Mucosa of descending colon (tissue), 3 donors: ENCODE measurements around the gene TSEN2. TPM values are rescaled to one million over a fixed set of nuclear protein-coding genes. Genes with fewer than 3 reads are reported as not detected.
A peak's percentile ranks its signal among the peaks of the same experiment; 100 is the strongest.
"Not testable (repeated sequence)": the region's sequence is repeated elsewhere in the genome, so short reads cannot be mapped to it uniquely, and the experiment has no call there.

Experiments
- ATAC-seq: fragments of 200-7000 bp; cut with Tn5 transposase; one replicate; pipeline ENCODE4 v1.9.1; 2020; ENCODE audit warnings: mild to moderate bottlenecking, moderate library complexity
- DNase-seq, 3 donors: peaks; one replicate each; pipeline ENCODE4 v3.0.0-alpha.2; 2020
- H3K36me3 ChIP-seq: fragments of 200-600 bp; one replicate; pipeline ENCODE4 v1.8.0; 2021; ENCODE audit warnings: low read depth, mild to moderate bottlenecking
- H3K4me1 ChIP-seq: fragments of 200-600 bp; one replicate; pipeline ENCODE4 v1.8.0; 2021; ENCODE audit warnings: low read depth, mild to moderate bottlenecking
- H3K4me3 ChIP-seq: fragments of 200-600 bp; one replicate; pipeline ENCODE4 v1.8.0; 2021; ENCODE audit warnings: mild to moderate bottlenecking
- H3K9me3 ChIP-seq: fragments of 200-600 bp; one replicate; pipeline ENCODE4 v1.8.0; 2021; ENCODE audit warnings: mild to moderate bottlenecking
- intact Hi-C, 2 donors: fragments of 100-400 bp; cut with DNase I in 1 of 2; cut with micrococcal nuclease in 1 of 2; formaldehyde crosslinking; loops; one replicate each; pipeline versions ENCODE4 v1.11.0 to v1.11.1; 2022; cut with DNase I, micrococcal nuclease
- total RNA-seq, 3 donors: library from RNA; stranded (reverse); fragmentation: NEBNext Ultra II Directional in 2 of 3; extraction: Animal tissue kit (Norgen Biotek cat#: 25700) in 2 of 3; gene quantifications; one replicate each; pipeline versions ENCODE4 v1.2.1 to v1.2.4, GENCODE V29; 2021 to 2023
- TF ChIP-seq, protein P1 (sequence below): fragments of 200-600 bp; IDR thresholded peaks from one replicate; pipeline ENCODE4 v1.8.0; 2022; ENCODE audit warnings: antibody characterized with exemption, mild to moderate bottlenecking
- donor health status: DM: no; HTN: no; CAD: no; lungs with moderate emphysema.
- donor health status: DM: no; HTN: no; CAD: no.
- donor health status: DM: no; HTN: yes; CAD: no.

TSEN2 gene
- total RNA-seq, 3 donors from 2014 or later, result 18.2 to 29.7 (median 28.8) TPM

DNA sequence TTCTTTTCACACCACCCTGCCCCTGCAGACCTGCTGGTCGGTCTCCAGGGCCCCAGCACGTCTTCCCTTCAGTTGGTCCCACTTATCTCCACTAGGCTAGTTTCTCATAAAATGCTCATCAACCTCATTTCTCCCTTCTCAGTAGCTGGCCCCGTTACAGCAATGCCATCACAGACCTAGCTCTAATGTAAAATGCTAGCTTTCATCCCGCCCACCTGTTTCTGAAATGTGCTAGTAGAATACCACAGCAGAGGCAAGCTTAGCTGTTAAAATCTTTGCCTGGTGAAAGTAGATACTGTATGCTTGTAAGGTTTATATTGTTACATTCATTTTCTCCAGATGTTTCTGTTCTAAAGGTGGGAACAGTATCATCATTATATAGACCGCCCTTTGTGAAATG lies 47.9 kb downstream of the TSEN2 start:
- DNase-seq (no peak), ATAC-seq (no peak)
- H3K4me3 ChIP-seq, result no peak overlapping the region
- no peaks in the 10 kb centered on the region for H3K9me3 ChIP-seq
- TF ChIP-seq, protein P1, sequence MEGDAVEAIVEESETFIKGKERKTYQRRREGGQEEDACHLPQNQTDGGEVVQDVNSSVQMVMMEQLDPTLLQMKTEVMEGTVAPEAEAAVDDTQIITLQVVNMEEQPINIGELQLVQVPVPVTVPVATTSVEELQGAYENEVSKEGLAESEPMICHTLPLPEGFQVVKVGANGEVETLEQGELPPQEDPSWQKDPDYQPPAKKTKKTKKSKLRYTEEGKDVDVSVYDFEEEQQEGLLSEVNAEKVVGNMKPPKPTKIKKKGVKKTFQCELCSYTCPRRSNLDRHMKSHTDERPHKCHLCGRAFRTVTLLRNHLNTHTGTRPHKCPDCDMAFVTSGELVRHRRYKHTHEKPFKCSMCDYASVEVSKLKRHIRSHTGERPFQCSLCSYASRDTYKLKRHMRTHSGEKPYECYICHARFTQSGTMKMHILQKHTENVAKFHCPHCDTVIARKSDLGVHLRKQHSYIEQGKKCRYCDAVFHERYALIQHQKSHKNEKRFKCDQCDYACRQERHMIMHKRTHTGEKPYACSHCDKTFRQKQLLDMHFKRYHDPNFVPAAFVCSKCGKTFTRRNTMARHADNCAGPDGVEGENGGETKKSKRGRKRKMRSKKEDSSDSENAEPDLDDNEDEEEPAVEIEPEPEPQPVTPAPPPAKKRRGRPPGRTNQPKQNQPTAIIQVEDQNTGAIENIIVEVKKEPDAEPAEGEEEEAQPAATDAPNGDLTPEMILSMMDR, result no peak
- H3K4me1 ChIP-seq, result no peaks in the 10 kb centered on the region
- H3K36me3 ChIP-seq, result no peaks in the 10 kb centered on the region
- intact Hi-C loops, result no loop called here

DNA sequence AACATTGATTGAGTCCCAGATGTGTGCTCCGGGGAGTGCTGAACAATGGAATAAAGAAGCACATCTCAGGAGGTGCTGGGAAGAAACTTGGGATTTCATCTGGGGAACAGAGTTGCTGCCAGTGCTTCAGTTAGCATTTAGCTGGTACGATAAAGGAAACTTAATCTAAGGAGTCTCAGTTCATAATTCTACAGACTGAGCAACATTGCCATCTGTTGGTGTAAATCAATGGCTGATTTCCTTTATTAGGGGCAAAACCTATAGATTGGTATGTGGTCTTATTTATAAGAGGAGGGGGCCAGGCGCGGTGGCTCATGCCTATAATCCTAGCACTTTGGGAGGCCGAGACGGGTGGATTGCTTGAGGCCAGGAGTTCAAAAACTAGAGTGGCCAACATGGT lies 52.1 kb downstream of the TSEN2 start:
- intact Hi-C loops, result no loop called here
- TF ChIP-seq, protein P1, result no peak

DNA sequence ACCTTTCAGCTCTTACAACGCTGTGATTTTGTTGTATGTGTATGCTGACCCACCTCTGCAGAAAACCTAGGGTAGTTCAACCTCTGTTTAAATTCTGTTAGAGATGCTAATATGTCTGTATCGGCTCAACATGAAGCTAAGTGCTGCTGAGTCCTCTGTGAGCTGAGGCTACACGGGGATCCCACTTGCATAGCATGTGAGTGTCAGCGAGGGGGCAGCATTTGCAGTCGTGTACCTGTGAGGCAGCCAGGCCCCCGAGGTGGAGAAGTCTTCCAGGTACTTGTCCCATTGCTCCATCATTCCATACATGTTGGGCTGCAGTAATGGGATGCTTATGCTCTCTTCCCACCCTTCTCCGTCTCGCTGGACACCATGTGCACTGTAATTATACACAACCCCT lies 57.3 kb downstream of the TSEN2 start:
- no peaks in the 10 kb centered on the region for H3K4me1 ChIP-seq
- DNase-seq (no peak), ATAC-seq (no peak)
- no peaks in the 10 kb centered on the region for H3K9me3 ChIP-seq
- TF ChIP-seq, protein P1, result no peak
- no peak overlapping the region for H3K4me3 ChIP-seq
- intact Hi-C loops, result loop anchor here in 1 of 2 donors (10.0 kb wide), 1 partner anchor 57 kb away; the partner anchor contains the start of gene TSEN2
- H3K36me3 ChIP-seq, result no peaks in the 10 kb centered on the region

More for the DNA sequence above, 52.1 kb downstream of the TSEN2 start:
- H3K4me1 ChIP-seq, result no peaks in the 10 kb centered on the region
- ATAC-seq (no peak), DNase-seq (no peak)
- H3K36me3 ChIP-seq, result no peaks in the 10 kb centered on the region
- no peak overlapping the region for H3K4me3 ChIP-seq
- H3K9me3 ChIP-seq, result no peaks in the 10 kb centered on the region

DNA sequence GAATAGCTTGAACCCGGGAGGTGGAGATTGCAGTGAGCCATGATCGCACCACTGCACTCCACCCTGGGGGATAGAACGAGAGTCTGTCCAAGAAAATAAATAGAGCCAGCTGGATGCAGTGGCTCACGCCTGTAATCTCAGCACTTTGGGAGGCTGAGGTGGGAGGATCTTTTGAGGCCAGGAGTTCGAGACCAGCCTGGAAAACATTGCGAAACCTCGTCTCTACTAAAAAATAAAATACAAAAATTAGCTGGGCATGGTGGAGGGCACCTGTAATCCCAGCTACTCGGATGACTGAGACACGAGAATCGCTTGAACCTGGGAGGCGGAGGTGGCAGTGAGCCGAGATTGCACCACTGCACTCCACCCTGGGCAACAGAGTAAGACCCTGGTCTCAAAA lies 59.2 kb downstream of the TSEN2 start:
- not testable (repeated sequence) for H3K4me3 ChIP-seq, H3K9me3 ChIP-seq, ATAC-seq, H3K4me1 ChIP-seq, DNase-seq, H3K36me3 ChIP-seq
- intact Hi-C loops, result loop anchor here in 1 of 2 donors (10.0 kb wide), 1 partner anchor 59 kb away; the partner anchor contains the start of gene TSEN2

DNA sequence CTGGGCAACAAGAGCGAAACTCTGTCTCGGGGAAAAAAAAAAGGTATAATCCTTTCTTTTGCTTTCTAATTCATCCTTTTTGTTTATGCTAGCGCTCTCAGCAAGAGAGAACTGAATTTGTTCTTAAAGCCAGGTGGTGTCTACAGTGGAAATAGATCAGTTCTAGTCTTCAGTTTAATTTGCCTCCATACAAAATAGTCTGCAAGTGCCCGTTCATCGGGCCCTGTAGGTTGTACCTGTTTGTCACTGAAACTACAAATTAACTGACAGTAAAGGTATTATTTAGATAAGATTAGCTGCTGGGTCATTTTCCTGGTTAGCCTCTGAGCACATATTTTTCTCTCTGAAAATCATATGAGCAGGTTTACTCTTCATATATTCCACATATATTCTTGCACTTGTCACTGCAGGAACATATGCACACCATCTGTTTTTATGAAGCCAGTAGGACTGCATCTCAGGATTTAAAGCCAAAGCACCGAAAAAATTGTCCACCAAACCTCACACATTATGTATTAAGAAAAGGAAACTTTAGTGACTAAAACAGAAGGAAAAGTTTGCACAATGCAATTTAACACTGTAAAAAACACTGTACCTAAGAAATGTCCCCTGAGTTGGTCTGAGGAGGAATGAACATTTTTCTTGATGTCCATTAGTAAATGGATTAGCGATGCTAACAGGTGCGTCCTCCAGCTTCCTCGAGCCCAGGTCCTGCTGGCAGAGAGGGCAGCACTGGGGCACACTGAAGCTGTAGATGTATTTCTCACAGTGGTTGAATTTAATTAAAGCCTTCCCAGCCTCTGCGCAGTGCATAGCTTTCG lies 60.6 kb downstream of the TSEN2 start:
- peak in 1 of 3 donors; percentile 11 for DNase-seq
- Histone ChIP-seq H3K4me1 (no peaks in the 10 kb centered on the region), H3K4me3 (peak overlapping the region; percentile 5), H3K9me3 (no peaks in the 10 kb centered on the region), H3K36me3 (no peaks in the 10 kb centered on the region)
- TF ChIP-seq, protein P1, result no peak
- intact Hi-C loops, result loop anchor here in 1 of 2 donors (10.0 kb wide), 1 partner anchor 60 kb away; the partner anchor contains the start of gene TSEN2
- ATAC-seq, result peak; percentile 33

DNA sequence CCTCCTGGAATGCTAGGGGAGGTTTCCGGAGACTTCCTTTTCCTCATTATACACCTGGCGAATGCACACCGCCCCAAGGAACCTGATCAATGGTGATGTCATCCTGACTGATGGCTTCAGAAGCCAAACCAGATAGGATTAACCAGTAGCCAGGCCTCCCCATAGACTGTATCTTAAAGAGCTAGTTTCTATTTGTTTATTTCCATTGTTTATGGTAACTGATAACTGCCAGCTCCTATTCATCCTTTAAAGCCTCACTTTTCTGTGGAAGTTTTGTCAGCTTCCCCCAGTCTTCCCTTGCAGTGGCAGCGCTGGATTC lies 61.2 kb downstream of the TSEN2 start, which contains the start of gene MKRN2OS:
MKRN2OS (minus strand) TSS at position 27 of the 319 bp plus-strand sequence. CDS start 35 bp downstream, outside the sequence.
- peak; percentile 98 for ATAC-seq
- Histone ChIP-seq H3K9me3 (no peaks in the 10 kb centered on the region), H3K4me1 (no peaks in the 10 kb centered on the region), H3K4me3 (peak within 1 kb of the TSS; percentile 5), H3K36me3 (no peaks in the 10 kb centered on the region)
- intact Hi-C loops, result loop anchor here in 1 of 2 donors (10.0 kb wide), 1 partner anchor 61 kb away; the partner anchor contains the start of gene TSEN2
- peak; percentile 67 to 86 (median 72) for DNase-seq
- TF ChIP-seq, protein P1, result no peak
